ENCODE results near the gene AHCTF1. TPM values are rescaled to one million over a fixed set of nuclear protein-coding genes. Genes with fewer than 3 reads are reported as not detected.
"Not testable (repeated sequence)": the region's sequence is repeated elsewhere in the genome, so short reads cannot be mapped to it uniquely, and the experiment has no call there.

Gene AHCTF1
- total RNA-seq, 1 donor = 134 TPM

DNA sequence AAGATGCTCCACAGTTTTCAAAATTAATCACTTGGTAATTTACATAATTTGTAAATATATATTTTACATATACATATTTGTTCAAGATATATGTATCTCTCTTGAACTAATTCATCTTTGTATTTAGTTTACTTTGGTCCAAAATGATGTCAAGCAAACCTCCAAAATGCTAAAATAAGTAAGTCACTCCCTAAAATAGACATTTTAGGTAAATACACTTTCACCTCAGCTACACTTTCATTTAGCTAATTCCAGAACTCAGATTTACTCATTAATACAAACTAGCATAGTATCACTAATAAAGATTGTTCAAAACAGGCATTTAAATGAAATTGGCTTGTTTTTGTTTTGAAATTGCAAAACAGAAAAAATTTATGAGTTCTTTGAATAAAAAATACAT, 40.6 kb downstream of the AHCTF1 start:
- no peaks in the 10 kb centered on the region for H3K27me3 ChIP-seq (ENCODE audit: insufficient read depth, low read length)
- no peak overlapping the region for H3K4me3 ChIP-seq (ENCODE audit: low read length)
- H3K4me1 ChIP-seq (ENCODE audit: insufficient read depth, low read length) = no peaks in the 10 kb centered on the region
- no peaks in the 10 kb centered on the region for H3K9me3 ChIP-seq (ENCODE audit: low read depth, low read length)

DNA sequence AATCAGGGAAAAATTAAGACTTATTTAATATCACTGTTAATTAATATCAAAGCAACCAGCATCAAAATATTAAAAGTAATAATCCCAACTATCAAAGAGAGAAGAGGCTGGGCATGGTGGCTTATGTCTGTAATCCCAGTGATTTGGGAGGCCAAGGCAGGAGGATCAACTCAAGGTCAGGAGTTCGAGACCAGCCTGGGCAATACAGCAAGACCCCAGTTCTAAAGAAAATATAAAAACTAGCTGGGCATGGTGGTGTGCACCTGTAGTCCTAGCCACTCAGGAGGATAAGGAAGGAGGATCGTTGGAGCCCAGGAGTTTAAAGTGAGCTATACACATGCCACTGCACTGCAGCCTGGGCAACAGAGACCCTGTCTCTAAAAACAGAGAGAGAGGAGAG, 43.2 kb downstream of the AHCTF1 start:
- H3K4me1 ChIP-seq (ENCODE audit: insufficient read depth, low read length) = no peaks in the 10 kb centered on the region
- no peaks in the 10 kb centered on the region for H3K9me3 ChIP-seq (ENCODE audit: low read depth, low read length)
- no peak overlapping the region for H3K4me3 ChIP-seq (ENCODE audit: low read length)
- H3K27me3 ChIP-seq (ENCODE audit: insufficient read depth, low read length) = no peaks in the 10 kb centered on the region

DNA sequence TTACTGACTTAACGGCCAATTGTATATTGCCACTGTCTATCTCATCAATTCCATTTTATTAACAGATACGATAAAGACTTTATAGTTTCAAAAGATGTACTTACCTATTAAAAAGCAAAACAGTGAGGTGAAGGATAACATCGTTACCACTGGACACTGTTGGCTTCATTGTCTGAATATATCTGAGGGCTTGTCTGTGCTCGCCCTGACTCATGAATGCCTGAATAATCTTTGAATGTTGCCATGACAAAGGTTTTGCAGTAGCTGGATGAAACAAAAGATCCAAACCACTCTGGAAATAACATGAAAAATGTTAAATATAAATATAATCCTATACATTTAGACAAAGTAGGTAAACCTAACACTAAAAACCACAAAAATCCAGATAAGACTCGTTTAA, 46.4 kb downstream of the AHCTF1 start:
- not testable (repeated sequence) for H3K27me3 ChIP-seq (ENCODE audit: insufficient read depth, low read length); H3K9me3 ChIP-seq (ENCODE audit: low read depth, low read length); H3K4me1 ChIP-seq (ENCODE audit: insufficient read depth, low read length); H3K4me3 ChIP-seq (ENCODE audit: low read length)

DNA sequence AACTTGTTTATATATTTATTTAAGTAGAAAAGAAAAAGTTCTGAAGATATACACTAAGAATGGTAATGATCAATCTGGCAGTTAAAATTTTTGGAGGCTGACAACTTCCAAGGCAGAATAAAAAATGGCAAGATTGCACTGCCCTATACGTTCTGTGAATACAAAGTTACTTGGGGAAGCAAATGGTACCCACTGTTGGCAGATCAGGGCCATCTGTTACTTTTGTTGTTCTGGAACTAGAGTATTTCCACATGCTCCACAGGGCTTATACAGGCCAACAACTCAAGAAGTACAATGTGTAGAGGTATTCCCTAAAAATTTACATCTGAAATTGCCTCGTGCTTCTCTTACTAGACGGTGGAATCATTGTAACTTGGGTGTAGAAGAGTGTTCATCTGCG, 53.2 kb downstream of the AHCTF1 start:
- Histone ChIP-seq H3K4me1 (ENCODE audit: insufficient read depth, low read length) (no peaks in the 10 kb centered on the region), H3K9me3 (ENCODE audit: low read depth, low read length) (no peaks in the 10 kb centered on the region), H3K27me3 (ENCODE audit: insufficient read depth, low read length) (no peaks in the 10 kb centered on the region), H3K4me3 (ENCODE audit: low read length) (no peak overlapping the region)

DNA sequence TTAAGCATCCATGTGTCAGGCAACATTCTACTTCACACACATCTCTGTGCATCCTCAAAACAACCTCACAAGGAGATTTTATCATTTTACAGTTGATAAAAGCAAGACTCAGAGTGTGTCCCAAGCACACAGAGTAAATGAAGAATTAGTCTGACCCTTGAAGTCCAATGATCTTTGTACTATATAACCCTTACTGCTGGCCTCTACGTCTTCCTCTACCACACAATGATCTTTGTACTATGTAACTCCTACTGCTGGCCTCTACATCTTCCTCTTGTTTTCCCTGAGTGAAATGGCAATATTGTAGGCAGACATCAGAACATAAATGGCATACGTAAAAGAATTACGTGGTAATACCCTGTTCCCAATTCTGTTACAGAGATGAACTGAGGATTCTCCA, 55.3 kb downstream of the AHCTF1 start:
- Histone ChIP-seq H3K9me3 (ENCODE audit: low read depth, low read length) (no peaks in the 10 kb centered on the region), H3K4me3 (ENCODE audit: low read length) (no peak overlapping the region), H3K4me1 (ENCODE audit: insufficient read depth, low read length) (no peaks in the 10 kb centered on the region), H3K27me3 (ENCODE audit: insufficient read depth, low read length) (no peaks in the 10 kb centered on the region)

GRCh38 chr1:246875041-246876026, 56.4 kb downstream of the AHCTF1 start:
- no peaks in the 10 kb centered on the region for H3K27me3 ChIP-seq (ENCODE audit: insufficient read depth, low read length)
- no peaks in the 10 kb centered on the region for H3K4me1 ChIP-seq (ENCODE audit: insufficient read depth, low read length)
- no peak overlapping the region for H3K4me3 ChIP-seq (ENCODE audit: low read length)
- H3K9me3 ChIP-seq (ENCODE audit: low read depth, low read length) = no peaks in the 10 kb centered on the region

DNA sequence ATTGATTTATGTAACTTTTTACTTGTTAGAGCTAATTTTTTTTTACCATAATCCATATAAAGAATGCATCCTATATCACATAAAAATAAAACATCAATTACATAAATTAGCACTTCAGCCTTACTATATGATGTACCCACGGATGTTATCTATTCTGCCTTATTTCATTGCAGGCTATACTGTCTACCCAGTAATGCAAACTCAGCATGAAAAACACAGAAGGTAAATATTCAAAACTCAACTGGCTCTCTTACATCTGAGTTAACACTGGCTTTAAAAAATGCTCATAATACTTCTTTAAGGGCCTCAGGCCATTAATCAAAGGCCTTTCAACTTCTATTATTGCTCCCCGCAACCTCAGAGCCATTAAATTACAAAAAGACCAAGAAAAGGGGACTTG, 65.8 kb downstream of the AHCTF1 start:
- H3K9me3 ChIP-seq (ENCODE audit: low read depth, low read length) = no peaks in the 10 kb centered on the region
- no peak overlapping the region for H3K4me3 ChIP-seq (ENCODE audit: low read length)
- no peaks in the 10 kb centered on the region for H3K4me1 ChIP-seq (ENCODE audit: insufficient read depth, low read length)
- no peaks in the 10 kb centered on the region for H3K27me3 ChIP-seq (ENCODE audit: insufficient read depth, low read length)

DNA sequence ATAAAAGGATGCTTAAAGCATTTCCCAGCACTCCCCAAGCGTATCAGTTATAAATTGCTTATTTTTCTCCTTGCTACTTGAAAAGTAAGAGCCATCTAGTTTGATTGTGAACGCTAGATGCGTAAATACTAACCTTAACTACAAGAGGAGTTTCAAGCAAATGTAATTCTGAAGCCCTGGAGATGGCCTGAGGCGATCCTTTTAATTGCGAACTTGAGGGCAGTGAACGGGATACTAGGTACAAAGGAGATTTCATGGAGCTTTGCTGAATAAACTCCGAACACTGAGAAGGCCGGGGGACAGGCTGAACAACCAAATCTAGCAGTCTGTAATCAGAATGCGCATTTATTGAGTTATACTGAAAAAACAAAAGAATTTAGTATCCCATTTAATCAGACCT, 68.0 kb downstream of the AHCTF1 start:
- H3K4me3 ChIP-seq (ENCODE audit: low read length); H3K9me3 ChIP-seq (ENCODE audit: low read depth, low read length); H3K27me3 ChIP-seq (ENCODE audit: insufficient read depth, low read length); H3K4me1 ChIP-seq (ENCODE audit: insufficient read depth, low read length): not testable (repeated sequence)

DNA sequence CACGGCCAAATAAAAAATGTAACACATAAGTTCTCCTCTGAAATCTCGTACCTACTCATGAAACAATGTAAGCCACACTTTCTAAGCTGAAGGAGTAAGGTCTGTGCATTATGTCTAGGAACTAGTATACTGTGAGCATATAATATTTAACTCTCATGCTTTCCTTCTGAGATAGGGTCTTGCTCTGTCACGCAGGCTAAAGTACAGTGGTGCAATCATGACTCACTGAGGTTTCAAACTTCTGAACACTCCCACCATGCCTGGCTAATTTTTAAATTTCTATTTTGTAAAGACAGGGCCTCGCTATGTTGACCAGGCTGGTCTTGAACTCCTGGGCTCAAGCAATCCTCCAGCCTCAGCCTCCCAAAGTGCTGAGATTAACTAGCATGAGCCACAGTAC, 71.3 kb downstream of the AHCTF1 start:
- Histone ChIP-seq H3K27me3 (ENCODE audit: insufficient read depth, low read length) (no peaks in the 10 kb centered on the region), H3K4me1 (ENCODE audit: insufficient read depth, low read length) (no peaks in the 10 kb centered on the region), H3K9me3 (ENCODE audit: low read depth, low read length) (no peaks in the 10 kb centered on the region), H3K4me3 (ENCODE audit: low read length) (no peak overlapping the region)

DNA sequence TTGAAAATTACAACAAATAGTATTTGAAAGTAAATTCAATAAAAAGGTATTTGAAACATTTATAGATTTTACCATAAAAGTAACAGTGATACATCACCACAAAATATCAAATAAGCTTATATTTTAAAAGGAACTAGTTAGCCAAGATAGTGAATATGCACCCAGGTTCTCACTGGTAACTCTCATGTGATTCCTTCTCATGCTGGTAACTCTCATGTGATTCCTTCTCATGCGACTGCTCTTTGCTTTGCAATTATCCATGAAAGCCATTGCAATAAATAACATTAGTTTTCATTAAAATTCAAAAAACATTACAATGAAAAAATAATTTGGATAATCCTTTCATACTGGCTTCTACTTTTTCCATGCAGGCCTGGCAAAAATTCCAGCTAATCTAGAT, 75.4 kb downstream of the AHCTF1 start:
- Histone ChIP-seq H3K9me3 (ENCODE audit: low read depth, low read length) (no peaks in the 10 kb centered on the region), H3K4me1 (ENCODE audit: insufficient read depth, low read length) (no peaks in the 10 kb centered on the region), H3K27me3 (ENCODE audit: insufficient read depth, low read length) (no peaks in the 10 kb centered on the region), H3K4me3 (ENCODE audit: low read length) (no peak overlapping the region)

DNA sequence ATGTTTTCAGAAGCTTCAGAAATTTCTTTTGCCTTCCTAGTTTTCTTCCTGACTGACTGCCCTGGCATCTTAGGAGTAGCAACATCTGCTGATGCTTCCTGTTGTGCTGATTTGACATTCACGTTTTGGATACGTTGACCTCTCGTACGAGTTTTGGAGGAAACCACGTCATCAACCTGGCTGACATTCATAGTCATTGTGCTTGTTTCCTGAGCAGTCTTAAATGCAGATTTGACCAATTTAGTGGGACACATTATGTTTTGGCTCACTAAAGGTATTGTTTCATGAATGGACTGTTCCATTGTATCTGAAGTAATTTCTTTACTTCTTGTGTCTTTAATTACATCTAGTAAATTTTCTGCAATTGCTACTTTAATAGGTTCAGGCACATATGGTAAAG, 81.1 kb downstream of the AHCTF1 start:
- not testable (repeated sequence) for H3K4me1 ChIP-seq (ENCODE audit: insufficient read depth, low read length); H3K4me3 ChIP-seq (ENCODE audit: low read length); H3K9me3 ChIP-seq (ENCODE audit: low read depth, low read length); H3K27me3 ChIP-seq (ENCODE audit: insufficient read depth, low read length)

GRCh38 chr1:246843876-246844275, 87.9 kb downstream of the AHCTF1 start:
- Histone ChIP-seq H3K9me3 (ENCODE audit: low read depth, low read length) (no peaks in the 10 kb centered on the region), H3K27me3 (ENCODE audit: insufficient read depth, low read length) (no peaks in the 10 kb centered on the region), H3K4me1 (ENCODE audit: insufficient read depth, low read length) (no peaks in the 10 kb centered on the region), H3K4me3 (ENCODE audit: low read length) (no peak overlapping the region)

DNA sequence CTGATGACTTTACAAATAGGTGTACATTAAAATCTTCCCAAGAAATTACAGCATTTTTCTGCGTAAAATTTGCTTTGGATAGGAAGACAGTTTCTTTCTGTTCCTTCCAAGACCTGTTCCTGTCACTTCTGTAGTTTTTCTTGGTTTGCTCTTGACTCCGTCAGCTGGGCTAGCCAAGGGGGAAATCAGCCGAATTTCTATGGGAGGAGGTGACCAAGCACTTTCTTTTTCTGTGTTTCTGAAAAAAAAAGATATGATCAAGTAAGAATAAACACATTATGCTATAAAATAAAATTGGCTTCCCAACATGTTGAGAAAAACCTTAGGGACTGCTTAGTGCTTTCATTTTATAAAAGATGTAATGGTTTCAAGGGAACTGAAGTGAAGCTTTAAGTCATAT, 91.0 kb downstream of the AHCTF1 start:
- not testable (repeated sequence) for H3K9me3 ChIP-seq (ENCODE audit: low read depth, low read length); H3K27me3 ChIP-seq (ENCODE audit: insufficient read depth, low read length); H3K4me1 ChIP-seq (ENCODE audit: insufficient read depth, low read length); H3K4me3 ChIP-seq (ENCODE audit: low read length)

- no peaks in the 10 kb centered on the region for H3K4me1 ChIP-seq (ENCODE audit: insufficient read depth, low read length)
Observed at GRCh38 chr1:246838118-246838456, 93.7 kb downstream of the AHCTF1 start.

DNA sequence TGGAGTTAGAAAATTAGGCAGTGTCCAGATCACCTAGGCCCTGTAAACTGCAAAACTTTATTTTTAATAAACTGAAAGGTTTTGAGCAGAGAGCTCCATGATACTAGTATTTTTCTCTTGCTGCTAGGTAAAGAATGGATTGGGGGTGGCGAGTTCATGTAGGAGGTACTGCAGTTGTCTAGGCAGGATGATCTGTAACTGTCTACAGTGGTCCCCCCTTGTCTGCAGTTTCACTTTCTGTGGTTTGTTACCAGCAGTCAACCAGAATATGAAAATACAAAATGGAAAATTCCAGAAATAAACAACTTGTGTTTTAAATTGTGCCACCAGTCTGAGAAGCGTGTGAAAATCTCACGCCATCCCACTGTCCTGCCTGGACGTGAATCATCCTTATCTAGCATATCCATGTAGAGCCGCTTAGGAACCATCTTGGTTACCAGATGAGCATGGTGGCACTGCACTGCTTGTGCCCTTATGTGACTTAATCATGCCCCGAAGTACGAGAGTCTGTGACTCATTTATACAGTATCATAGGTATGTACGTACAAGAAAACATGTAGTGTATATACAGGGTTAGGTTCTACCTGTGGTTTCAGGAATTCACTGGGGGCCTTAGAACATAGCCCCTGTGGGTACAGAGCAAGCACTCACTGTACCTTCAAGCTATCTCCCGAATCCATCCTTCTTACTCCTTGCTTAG, 94.2 kb downstream of the AHCTF1 start:
- no peaks in the 10 kb centered on the region for H3K27me3 ChIP-seq (ENCODE audit: insufficient read depth, low read length)
- H3K9me3 ChIP-seq (ENCODE audit: low read depth, low read length) = no peaks in the 10 kb centered on the region
- no peaks in the 10 kb centered on the region for H3K4me1 ChIP-seq (ENCODE audit: insufficient read depth, low read length)
- no peak overlapping the region for H3K4me3 ChIP-seq (ENCODE audit: low read length)

More at GRCh38 chr1:246838118-246838456, 93.7 kb downstream of the AHCTF1 start:
- no peaks in the 10 kb centered on the region for H3K27me3 ChIP-seq (ENCODE audit: insufficient read depth, low read length)
- H3K9me3 ChIP-seq (ENCODE audit: low read depth, low read length) = no peaks in the 10 kb centered on the region
- no peak overlapping the region for H3K4me3 ChIP-seq (ENCODE audit: low read length)

All from mononuclear cell (primary cell).